GM19452 (cell line): ENCODE measurements around the gene RPL29.

ENCODE experiments used
- ATAC-seq: cut with Tn5 transposase; IDR thresholded peaks from one replicate; pipeline ENCODE4 v1.9.1; 2021; ENCODE audit not compliant: unreplicated experiment

The RPL29 gene

DNA sequence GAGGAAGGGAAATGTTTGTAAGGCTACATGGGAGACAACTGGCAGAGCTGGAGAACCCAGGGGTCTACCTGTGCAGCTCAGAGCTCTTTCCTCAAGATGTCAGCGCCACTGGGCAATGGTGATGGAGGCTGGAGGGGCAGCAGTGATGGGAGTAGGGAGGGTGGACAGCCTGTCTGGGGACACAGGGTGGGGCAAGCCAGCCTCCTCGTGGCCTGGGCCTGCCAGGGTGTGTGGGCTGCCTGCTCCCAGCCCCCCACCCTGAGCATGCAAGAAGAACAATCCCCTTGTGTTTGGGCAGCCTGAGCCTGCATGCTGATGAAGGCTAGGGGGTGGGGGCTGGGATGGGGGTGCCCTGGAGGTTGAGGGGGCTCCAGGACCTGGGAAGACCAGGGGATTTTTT, 29.7 kb downstream of the RPL29 start:
- no peak for ATAC-seq

DNA sequence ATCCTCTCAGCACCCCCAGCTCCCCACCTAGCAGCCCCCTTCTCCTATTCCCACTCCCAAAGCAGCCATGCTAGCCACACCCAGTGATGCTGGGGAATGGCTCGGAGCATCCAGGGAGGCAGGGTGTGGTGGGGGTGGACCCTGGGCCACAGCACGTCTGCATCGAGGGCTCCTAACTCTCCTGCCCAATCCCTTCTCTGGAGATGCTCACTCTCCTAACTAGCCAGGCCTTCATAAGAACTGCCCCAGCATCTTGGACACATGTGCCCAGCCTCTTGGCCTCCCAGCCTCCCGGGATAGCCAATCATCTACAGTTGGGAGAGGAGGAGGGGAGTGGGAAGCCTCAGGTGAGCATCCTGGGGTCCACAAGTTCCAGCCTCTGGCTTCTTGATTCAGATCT, 31.2 kb downstream of the RPL29 start:
- no peak for ATAC-seq

DNA sequence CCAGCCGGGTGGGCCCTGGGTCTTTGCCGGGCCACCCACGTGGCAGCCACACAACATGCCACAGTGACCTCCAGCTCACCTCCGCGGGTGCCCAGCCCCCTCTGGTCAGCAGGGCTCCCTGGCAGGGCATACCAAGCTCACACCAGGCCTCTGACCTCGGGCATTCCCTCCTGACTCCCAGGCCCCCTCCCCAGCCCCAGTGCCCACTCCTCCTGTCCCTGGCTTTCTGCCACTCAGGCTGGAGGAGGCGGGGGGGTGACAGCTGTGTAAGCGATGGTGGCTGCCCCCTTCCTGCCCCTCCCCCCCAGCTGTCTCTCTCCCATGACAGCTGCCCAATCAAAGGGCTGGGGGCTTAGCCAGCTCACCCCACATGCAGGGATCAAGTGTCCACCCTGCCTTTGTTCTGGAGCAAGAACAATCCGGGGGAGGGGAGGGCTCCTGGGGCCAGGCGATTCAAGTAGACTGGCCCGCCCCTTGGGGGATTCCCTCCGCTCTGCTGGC, 31.7 kb downstream of the RPL29 start:
- no peak for ATAC-seq

DNA sequence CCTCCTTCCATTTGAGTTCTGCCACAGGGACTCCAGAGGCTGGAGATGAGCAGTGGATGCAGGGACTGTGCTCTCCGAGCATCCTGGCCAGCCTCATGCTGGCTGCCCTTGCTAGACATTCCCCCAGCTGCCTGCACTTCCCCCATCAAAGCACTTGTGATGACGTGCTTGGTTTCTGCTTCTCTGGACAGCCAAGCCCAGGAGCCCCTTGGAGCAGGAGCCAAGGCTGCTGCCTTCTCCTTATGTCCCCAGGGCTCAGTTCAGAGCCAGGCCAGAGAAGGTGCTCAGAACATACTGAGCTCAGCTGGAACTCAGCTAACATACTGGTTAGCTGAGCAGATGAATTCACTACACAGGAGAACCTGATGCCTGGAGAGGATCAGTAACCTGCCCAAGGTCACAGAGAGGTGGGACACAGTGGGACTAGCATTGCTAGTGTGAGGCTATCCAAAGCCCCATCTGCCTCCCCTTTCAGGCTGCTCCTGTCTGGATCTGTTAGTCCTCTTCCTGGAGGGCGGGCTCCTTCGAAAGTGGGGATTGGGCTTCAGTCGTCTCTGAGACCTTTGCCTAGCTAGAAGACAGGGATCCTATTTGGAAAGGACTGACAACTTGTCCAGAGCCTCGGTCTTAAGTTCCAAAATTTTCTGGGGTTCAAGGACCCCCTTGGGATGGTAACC, 32.7 kb downstream of the RPL29 start:
- ATAC-seq, result no peak

DNA sequence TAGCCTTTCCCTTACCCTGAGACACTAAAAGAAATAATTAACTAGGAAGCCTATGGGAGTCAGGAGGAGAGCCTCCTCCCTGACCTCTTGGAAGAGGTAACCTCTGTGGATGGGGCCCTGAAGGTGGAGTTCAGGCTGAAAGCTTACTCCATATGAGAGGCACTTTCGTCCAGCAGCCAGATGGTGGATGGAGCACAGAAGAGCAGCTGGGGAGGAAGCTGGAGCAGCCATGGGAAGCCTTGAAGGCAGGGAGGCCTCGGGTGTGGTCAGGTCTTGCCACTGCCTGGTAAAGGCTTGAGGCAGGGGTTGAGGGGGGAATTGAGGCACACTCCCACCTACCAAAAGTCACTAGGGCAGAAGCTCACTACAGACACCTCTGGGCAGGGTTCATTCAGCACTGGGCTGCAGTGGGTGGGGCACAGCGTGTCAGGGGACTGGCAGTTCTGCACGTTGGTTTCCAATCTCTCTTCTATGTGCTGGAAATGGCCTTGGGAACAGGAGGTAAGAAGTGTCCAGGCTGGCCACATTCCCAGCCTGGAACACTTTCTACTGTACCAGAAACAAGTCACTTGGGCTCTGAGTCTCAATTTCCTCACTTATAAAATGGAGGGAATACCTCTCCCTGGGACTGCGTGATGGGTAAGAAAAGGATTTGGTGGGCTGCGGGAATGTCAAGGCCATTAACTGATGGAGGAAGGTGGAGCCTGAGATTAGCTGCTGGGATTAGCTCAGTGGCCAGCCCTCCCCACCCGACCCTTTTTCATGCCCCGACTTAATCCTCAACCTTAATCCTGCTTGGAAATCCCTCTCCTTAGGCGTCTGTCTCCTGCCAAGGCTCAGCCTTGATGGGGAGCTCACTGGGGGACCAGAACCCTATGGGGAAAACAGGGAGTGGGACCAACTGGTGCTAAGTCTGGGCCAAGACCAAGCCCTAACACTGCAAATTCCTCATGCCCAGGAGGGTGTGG, 33.8 kb downstream of the RPL29 start:
- no peak for ATAC-seq

DNA sequence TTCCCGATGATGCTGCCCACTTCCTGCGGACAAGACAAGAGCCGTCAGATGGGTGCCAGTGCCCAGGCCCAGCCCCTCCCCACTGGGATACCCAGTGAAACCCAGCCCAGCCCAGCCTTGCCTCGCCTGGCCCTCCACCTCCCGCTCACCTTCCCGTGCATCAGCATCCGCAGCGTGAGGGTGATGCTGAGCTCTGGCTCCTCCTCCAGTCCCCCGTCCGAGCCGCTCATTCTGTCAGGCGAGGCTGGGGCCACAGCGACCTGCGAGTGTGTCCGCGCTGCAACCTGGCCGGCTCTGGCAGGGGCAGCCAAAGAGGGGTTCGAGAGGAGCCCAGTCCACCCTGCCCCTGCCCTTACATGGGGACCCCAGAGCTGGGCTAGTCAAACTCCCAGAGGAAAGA, 34.7 kb downstream of the RPL29 start:
- ATAC-seq, result no peak

DNA sequence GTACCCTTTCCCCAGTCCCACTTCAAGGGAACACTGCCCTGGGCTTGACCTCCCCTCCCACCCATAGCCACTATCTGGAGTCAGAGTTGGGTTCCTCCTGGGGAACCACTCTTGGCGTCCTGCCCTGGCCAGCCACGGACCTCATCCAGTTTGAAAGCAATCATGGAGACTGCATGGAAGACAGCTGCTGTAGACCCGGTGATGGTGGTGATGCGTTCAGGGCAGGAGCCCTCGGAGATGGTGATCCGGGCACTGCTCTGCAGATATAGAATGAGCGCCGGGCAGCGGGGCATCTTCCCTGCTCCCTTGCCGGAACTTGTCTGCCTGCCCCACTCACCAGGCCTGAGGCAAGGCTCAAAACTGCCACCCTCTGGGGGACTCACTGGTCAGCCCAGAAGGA, 35.3 kb downstream of the RPL29 start:
- no peak for ATAC-seq

DNA sequence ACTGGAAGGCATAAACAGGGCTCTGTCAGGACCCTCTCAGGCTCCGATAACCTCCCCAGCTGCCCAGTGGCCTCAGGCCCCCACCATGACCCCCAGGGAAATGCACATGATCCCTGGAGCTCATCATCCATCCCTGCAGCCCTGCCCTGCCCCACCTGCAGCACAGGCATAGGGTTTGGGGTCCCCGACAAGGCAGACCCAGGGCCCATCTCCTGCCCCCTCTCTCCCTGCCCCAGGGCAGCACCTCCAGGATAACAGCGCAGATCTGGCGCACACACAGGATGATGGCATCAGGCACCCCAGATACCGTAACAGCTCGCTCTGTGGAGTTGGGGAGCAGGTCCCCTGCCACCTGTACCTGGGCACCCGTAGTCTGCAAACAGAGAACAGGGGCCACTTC, 36.0 kb downstream of the RPL29 start:
- ATAC-seq, result no peak

DNA sequence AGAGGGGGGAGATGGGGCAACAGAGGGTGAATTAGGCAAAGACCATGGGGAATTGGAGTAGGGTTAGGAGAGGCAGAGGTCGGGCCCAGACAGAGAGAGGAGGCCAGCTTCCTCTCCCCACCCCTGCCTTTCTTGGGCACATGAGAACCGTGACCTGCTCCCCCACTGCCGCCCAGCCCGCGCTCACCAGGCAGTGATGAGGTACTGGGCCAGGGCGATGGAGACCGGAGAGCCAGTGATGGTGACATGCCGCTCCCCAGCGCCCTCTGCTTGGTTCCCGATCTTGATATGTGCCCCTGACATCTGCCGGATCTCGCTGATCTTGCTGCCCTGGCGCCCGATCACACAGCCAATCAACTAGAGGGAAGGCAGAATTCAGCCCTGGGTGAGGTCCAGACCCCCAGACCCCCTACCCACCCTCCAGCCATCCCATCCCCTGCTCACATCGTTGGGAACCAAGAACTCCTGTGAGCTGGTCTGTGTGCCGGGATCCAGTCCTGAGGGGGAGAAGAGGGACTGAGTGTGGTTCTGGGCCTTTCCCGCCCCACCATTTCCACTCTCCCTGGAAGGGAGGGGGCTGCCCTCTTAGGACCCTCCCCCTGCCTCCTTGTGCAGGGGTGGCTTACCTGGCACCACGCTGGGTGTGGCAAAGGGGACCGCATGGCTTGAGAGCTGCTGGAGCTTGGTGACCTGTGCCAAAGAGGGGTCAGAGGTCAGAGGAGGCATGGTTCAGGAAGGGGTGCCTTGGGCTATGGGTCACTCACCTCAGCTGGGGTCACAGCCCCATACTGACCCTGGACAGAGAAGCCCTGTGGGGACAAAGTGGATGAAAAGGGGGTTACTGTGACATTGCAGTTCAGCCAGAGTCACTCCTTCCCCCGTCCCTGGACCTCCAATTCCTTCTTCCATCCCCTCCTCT, 36.8 kb downstream of the RPL29 start:
- no peak for ATAC-seq

DNA sequence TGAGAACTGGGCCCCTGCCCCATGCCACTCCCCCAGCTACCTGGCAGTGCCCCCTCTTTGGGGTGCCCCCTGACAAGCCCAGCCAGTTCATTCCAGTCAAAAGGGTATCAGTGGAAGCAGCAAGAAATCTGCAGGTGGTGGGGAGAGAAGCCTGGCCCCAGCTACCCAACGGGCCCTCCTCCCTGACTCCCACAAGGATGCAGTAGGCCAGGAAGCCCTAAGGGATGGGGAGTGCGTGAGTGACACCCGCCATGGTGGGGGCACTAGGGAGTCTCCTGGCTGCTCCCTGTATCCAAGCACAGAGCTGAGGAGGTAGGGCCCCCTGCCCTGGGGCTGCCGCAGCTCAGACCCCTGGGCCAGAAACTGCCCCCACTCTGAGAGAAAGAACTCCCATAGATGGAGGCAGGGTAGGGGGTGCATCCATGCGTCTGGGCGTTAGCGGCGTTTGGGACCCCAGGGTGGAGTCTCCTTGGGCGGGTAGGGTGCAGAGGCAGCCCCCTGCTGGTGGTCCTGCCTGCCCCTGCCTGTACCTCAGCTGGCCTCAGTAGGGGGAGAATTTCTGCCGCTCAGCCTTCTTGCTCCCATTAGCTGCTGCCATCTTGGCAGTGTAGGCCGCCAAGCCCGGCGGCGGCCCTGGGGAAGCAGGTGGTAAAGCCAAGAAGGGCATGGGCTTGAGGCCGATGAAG, 38.0 kb downstream of the RPL29 start:
- no peak for ATAC-seq

DNA sequence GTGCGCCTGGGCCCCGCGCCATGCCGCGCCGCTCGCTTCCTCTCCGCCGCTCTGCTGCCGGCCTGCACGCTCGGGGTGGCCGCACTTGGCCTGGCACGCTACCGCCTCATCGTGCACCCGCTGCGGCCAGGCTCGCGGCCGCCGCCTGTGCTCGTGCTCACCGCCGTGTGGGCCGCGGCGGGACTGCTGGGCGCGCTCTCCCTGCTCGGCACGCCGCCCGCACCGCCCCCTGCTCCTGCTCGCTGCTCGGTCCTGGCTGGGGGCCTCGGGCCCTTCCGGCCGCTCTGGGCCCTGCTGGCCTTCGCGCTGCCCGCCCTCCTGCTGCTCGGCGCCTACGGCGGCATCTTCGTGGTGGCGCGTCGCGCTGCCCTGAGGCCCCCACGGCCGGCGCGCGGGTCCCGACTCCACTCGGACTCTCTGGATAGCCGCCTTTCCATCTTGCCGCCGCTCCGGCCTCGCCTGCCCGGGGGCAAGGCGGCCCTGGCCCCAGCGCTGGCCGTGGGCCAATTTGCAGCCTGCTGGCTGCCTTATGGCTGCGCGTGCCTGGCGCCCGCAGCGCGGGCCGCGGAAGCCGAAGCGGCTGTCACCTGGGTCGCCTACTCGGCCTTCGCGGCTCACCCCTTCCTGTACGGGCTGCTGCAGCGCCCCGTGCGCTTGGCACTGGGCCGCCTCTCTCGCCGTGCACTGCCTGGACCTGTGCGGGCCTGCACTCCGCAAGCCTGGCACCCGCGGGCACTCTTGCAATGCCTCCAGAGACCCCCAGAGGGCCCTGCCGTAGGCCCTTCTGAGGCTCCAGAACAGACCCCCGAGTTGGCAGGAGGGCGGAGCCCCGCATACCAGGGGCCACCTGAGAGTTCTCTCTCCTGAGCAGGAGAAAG, 39.6 kb downstream of the RPL29 start:
- ATAC-seq, result no peak

DNA sequence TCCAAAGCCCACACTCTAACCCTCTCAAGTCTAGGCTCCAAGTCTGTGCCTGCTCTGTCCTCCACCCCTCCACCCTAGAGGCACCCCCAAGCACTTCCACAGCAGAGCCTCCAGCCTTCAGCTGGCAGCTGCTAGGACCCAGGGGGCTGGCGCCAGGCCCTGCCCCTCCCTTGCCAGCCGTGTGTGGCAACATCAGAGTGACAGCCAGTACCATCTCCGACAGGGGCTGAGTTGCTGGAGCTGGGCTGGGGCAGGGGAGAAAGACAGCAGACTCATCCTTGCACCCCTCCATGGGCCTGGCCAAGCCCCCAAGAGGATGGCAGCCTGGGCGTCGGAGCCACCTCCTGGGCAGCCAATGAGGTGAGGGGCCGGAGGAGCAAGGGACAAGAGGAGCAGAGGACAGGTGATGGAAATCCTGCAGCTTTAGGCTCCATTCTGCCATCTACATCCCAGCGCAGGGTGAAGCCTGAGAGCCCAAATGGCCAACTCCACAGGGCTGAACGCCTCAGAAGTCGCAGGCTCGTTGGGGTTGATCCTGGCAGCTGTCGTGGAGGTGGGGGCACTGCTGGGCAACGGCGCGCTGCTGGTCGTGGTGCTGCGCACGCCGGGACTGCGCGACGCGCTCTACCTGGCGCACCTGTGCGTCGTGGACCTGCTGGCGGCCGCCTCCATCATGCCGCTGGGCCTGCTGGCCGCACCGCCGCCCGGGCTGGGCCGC, 40.4 kb downstream of the RPL29 start, which contains the start of gene GPR62:
Gene GPR62, plus strand, starts transcription at position 207 of the 718 bp plus-strand sequence. Its CDS starts 272 bp downstream, at position 479.
- no peak for ATAC-seq

DNA sequence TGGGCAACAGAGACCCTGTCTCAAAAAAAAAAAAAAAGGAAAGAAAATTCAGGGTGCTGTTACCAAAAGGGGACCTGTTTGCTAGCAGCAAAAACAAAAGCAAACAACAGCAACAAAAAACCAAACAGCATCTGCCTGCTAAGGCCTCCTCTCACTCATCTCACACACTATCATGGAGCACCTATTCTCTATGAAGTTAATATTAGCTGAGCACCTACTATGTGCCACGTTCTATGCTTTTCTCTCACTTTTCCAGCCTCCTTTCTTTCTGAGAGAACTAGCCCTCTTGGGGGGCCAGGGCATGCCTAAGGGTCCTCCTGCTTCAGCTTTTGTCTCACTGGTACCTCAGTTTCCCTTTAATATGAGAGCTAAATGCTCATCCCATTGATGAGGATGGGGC, 41.0 kb downstream of the RPL29 start:
- ATAC-seq, result no peak

DNA sequence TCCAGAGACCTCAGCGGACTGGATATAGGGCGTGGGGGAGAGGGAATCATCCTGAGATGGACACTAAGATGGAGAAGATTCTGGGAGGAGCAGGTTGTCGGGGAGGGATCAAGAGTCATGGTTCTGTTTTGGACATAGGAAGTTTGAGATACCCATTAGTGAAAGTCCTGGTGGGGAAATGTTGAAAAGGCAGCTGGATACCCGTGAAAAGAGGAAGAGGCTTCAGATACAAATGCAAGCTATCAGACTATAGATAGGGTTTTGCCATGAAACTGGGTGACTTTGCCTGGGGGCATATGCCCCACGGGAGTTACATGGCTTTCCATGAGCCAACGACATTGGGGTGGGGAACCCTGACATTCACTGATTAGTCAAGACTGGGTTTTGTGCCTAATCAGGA, 41.6 kb downstream of the RPL29 start:
- ATAC-seq, result no peak

DNA sequence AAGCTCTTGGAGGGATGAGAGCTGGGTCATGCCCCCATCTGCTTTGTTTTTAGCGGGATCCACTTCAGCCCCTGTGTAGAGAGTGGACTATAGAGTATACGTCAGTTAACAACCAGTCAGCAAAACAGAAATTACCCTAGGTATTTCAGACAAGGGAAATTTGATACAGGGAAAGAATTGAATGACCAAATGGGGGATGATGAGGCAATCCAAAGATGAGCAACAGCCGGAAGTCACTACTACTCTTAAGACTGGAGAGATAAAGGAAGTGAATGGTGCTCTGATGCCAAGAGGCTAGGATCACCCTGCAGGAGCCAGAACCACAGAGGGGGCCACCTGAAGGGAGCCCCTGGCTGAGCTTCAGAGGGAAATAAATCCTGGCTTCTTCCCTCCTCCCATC, 42.2 kb downstream of the RPL29 start:
- ATAC-seq, result no peak

DNA sequence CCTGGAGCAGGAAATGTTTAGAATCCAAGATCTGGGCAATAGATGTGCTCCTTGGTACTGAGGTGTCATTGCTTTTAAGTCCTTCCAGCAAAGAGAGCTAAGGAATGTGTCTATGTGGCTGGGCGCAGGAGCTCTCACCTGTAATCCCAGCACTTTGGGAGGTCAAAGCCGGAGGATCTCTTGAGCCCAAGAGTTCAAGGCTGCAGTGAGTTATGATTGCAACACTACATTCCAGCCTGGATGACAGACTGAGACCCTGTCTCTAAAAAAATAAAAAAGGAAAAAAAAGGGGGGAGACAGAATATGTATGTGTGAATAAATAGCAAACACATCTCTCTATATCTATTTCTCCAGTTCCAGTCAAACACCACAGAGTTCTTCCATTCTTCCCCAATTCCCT, 44.8 kb downstream of the RPL29 start:
- no peak for ATAC-seq

DNA sequence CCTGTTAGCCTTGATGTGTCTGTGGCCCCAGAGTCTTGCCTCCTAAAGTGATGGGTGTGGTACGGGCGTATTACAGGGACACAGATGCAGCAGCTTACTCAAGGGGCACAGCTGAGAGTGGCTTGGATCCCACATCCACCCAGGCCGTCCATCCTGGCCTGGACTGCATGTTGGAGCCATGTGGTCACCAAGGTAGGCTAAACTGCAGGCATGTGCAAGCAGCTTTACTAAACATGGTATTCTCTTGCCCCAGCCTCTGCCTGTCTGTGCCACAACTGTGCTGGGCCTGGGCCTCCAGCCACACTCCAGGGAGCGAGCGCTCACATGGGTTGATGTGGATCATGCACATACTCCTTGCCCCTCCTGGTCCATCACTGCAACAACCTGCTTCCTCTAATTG, 46.6 kb downstream of the RPL29 start:
- no peak for ATAC-seq

DNA sequence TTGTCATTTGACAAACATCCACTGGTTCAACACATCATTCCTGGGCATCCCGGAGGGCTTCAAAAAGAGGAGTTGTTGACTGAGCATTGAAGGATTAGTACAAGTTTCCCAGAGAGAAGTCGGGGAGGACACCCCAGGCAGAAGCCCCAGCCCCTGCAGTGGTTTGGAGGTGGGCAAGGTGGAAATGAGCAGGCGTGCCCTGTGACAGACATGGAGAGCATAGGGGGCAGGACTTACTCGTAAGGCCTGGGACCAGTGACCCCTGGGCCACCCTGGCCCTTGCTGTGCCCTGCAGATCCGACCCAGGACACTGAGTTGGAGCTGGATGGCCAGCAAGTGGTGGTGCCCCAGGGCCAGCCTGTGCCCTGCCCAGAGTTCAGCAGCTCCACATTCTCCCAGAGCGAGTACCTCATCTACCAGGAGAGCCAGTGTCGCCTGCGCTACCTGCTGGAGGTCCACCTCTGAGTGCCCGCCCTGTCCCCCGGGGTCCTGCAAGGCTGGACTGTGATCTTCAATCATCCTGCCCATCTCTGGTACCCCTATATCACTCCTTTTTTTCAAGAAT, 47.6 kb downstream of the RPL29 start:
- ATAC-seq, result no peak
